RCC 7860 (cell line): Measurements from ENCODE around the gene PRDM15.

Experiments
- DNase-seq: peaks from one replicate; pipeline ENCODE4 v3.0.0-alpha.2; 2015; ENCODE audit warnings: low spot score
- FAIRE-seq: peaks from 2 replicates; lab custom pipeline; 2012; peaks lifted over from hg19 to GRCh38; lab: Jason Lieb, UNC

Gene PRDM15

GRCh38 chr21:41907496-41908258, 28.5 kb upstream of the PRDM15 start:
- no peak for DNase-seq
- FAIRE-seq = no peak

GRCh38 chr21:41906770-41907169, 27.6 kb upstream of the PRDM15 start:
- no peak for DNase-seq
- no peak for FAIRE-seq

GRCh38 chr21:41903559-41904351, 24.6 kb upstream of the PRDM15 start:
- DNase-seq (peak; percentile 26), FAIRE-seq (no peak)

- FAIRE-seq (no peak), DNase-seq (no peak)
These were observed 23.8 kb upstream of the PRDM15 start for GRCh38 chr21:41902946-41903345.

- FAIRE-seq = no peak
- no peak for DNase-seq
These were observed 22.6 kb upstream of the PRDM15 start for GRCh38 chr21:41901782-41902181.

GRCh38 chr21:41901099-41901498, 22.0 kb upstream of the PRDM15 start:
- DNase-seq (no peak), FAIRE-seq (no peak)

- no peak for FAIRE-seq
These were observed 21.3 kb upstream of the PRDM15 start for GRCh38 chr21:41900401-41900800.

GRCh38 chr21:41899426-41900202, 20.5 kb upstream of the PRDM15 start:
- DNase-seq (no peak), FAIRE-seq (no peak)

More at GRCh38 chr21:41900401-41900800, 21.3 kb upstream of the PRDM15 start:
- DNase-seq = no peak

- FAIRE-seq (no peak), DNase-seq (no peak)
These were observed 19.9 kb upstream of the PRDM15 start for GRCh38 chr21:41898998-41899397.

- no peak for DNase-seq
- FAIRE-seq = no peak
These were observed 18.6 kb upstream of the PRDM15 start for GRCh38 chr21:41897700-41898099.

- FAIRE-seq (no peak), DNase-seq (no peak)
These were observed 18.0 kb upstream of the PRDM15 start for GRCh38 chr21:41897047-41897669.

- DNase-seq (no peak), FAIRE-seq (no peak)
These were observed 16.7 kb upstream of the PRDM15 start for GRCh38 chr21:41895643-41896493.

GRCh38 chr21:41894922-41895557, 15.9 kb upstream of the PRDM15 start:
- peak; percentile 95 for FAIRE-seq

GRCh38 chr21:41894511-41894910, 15.4 kb upstream of the PRDM15 start:
- FAIRE-seq (no peak), DNase-seq (no peak)

More at GRCh38 chr21:41894922-41895557, 15.9 kb upstream of the PRDM15 start:
- peak; percentile 93 for DNase-seq

GRCh38 chr21:41892726-41893125, 13.6 kb upstream of the PRDM15 start:
- FAIRE-seq = no peak
- DNase-seq = no peak

- no peak for DNase-seq
- no peak for FAIRE-seq
These were observed 12.0 kb upstream of the PRDM15 start for GRCh38 chr21:41891132-41891531.

GRCh38 chr21:41890355-41890754, 11.2 kb upstream of the PRDM15 start:
- no peak for DNase-seq
- no peak for FAIRE-seq

GRCh38 chr21:41888749-41889376, 9.7 kb upstream of the PRDM15 start:
- FAIRE-seq (no peak), DNase-seq (no peak)

- no peak for FAIRE-seq
These were observed 8.5 kb upstream of the PRDM15 start for GRCh38 chr21:41887667-41888066.

More at GRCh38 chr21:41887667-41888066, 8.5 kb upstream of the PRDM15 start:
- no peak for DNase-seq
